ENCODE measurements around the gene SEMA3D.

Gene SEMA3D

DNA sequence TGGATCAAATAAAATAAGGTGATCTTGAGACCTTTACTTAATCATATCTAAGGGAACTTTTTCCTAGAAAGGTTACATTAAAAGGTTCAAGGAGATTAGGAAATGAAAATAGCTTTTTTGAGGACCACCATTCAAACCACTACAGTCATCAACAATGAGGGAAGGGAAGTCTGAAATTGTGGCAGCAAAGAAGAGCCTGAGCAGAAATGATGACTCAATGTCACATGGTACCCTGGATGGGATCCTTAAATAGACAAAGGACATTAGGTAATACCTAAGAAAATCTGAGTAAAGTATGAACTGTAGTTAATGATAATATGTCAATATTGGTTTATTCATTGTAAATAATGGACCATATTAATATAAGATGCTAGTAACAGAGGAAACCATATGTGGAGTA is 236.0 kb downstream of the SEMA3D start:
- DNase-seq (ENCODE audit: low spot score): no peak

DNA sequence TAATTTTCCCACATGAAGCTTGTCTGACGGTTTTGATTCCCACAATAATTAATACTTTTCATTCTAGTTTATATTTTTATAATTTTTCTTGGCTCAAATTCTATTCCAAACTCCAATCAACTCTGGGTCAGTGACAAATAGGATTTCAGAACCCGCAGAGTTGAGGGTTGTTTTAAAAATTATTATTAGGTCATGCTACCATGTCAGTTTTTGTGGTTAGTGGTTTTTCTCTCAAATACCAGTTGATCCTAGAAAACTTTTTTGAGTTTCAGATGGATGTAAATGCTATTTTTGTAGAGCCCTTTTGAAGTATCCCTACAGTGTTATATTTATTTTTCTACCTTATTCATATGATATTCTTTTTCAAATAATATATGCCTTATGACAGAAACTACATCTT is 237.4 kb downstream of the SEMA3D start:
- TF ChIP-seq, protein P1, sequence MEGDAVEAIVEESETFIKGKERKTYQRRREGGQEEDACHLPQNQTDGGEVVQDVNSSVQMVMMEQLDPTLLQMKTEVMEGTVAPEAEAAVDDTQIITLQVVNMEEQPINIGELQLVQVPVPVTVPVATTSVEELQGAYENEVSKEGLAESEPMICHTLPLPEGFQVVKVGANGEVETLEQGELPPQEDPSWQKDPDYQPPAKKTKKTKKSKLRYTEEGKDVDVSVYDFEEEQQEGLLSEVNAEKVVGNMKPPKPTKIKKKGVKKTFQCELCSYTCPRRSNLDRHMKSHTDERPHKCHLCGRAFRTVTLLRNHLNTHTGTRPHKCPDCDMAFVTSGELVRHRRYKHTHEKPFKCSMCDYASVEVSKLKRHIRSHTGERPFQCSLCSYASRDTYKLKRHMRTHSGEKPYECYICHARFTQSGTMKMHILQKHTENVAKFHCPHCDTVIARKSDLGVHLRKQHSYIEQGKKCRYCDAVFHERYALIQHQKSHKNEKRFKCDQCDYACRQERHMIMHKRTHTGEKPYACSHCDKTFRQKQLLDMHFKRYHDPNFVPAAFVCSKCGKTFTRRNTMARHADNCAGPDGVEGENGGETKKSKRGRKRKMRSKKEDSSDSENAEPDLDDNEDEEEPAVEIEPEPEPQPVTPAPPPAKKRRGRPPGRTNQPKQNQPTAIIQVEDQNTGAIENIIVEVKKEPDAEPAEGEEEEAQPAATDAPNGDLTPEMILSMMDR (IDR thresholded peaks at IDR 0.05; ENCODE audit: extremely low read depth, missing control alignments): no peak

More for the DNA sequence above, 236.0 kb downstream of the SEMA3D start:
- TF ChIP-seq, protein P1 (IDR thresholded peaks at IDR 0.05; ENCODE audit: extremely low read depth, missing control alignments): no peak

DNA sequence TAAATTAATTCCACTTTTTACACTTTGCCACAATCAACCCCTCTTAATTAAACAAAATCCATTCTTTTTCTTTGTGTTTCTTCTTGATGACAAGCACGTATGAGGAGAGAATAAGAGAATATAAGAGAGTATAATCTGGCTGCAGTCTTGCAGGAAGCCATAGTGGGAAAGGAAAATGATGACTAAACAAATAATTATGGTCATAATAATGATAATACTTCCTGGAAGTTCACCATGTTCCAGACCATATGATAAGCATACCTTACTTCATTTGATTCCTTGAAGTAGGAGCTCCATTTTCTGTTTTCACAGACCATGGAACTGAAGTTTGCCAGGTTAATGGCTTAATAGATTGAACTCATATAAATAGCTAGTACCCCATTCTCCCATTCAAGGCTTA is 237.8 kb downstream of the SEMA3D start:
- DNase-seq (ENCODE audit: low spot score): no peak
- TF ChIP-seq, protein P1 (IDR thresholded peaks at IDR 0.05; ENCODE audit: extremely low read depth, missing control alignments): no peak

More for the DNA sequence above, 237.4 kb downstream of the SEMA3D start:
- DNase-seq (ENCODE audit: low spot score): no peak

DNA sequence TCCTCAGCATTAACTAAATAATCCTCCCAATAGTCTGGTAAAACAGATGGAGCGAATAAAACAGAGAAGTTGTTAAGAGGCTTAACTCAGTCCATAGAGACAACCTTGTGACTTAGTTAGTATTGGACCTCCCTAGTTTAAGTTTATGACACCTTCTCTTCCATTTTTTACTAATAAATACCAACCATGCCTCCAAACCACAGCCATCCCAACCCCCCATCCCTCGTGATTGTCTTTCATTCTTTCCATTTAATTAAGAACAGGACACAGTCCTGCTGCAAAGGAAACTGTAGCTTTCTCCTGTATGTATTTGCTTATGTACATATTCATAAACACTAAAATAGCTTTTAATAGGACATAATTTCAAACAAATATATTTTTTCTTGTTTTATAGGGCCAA is 238.2 kb downstream of the SEMA3D start:
- TF ChIP-seq, protein P1 (IDR thresholded peaks at IDR 0.05; ENCODE audit: extremely low read depth, missing control alignments): no peak
- DNase-seq (ENCODE audit: low spot score): no peak

DNA sequence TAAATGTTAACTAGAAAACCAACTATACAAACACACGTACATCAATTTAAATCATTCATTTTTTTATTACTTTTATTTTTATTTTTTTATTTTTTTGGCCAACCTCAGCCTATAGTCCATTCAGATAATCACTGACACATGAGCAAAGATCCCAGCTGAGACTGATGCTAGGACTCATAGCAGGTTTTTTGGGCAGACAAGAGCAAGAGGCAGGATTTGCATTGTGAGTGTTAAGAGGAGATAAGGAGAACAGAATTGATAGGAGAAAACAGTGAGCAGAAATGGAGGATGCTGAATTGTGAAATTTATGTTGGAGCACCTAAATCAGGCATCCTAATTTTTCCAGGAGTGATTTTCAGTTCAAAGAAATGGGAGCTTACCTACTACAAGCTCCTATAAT is 240.3 kb downstream of the SEMA3D start:
- TF ChIP-seq, protein P1 (IDR thresholded peaks at IDR 0.05; ENCODE audit: extremely low read depth, missing control alignments): no peak
- DNase-seq (ENCODE audit: low spot score): no peak
